Upper lobe of left lung (tissue), 6 donors: ENCODE measurements around the gene XRCC5. TPM values are rescaled to one million over a fixed set of nuclear protein-coding genes. Genes with fewer than 3 reads are reported as not detected.

Experiments used
- ATAC-seq, 2 donors: fragments of 200-7000 bp; cut with Tn5 transposase; one replicate each; pipeline ENCODE4 v1.9.1; 2022; ENCODE audit warnings: mild to moderate bottlenecking in 2 of 2, moderate library complexity in 2 of 2; ENCODE audit not compliant: low FRiP score in 2 of 2
- DNase-seq, 2 donors: peaks; one replicate each; pipeline ENCODE4 v3.0.0-alpha.2; 2019 to 2020
- H3K27ac ChIP-seq, 4 donors: fragments of 200-600 bp; sonication (generic); one replicate each; pipeline ENCODE4 v1.5.1; 2016 to 2019
- H3K27me3 ChIP-seq, 4 donors: fragments of 200-600 bp; sonication (generic); one replicate each; pipeline ENCODE4 v1.5.1; 2017 to 2019
- H3K36me3 ChIP-seq, 4 donors: fragments of 200-600 bp; sonication (generic); one replicate each; pipeline ENCODE4 v1.5.1; 2016 to 2019
- H3K4me1 ChIP-seq, 4 donors: fragments of 200-600 bp; sonication (generic); one replicate each; pipeline ENCODE4 v1.5.1; 2018 to 2019
- H3K4me3 ChIP-seq, 4 donors: fragments of 200-600 bp; sonication (generic); one replicate each; pipeline ENCODE4 v1.5.1; 2017 to 2019; ENCODE audit warnings: mild to moderate bottlenecking in 2 of 4, moderate library complexity in 1 of 4
- H3K9me3 ChIP-seq, 4 donors: fragments of 200-600 bp; sonication (generic); one replicate each; pipeline ENCODE4 v1.5.1; 2018 to 2019
- EP300 ChIP-seq, 4 donors: sonication (generic); formaldehyde crosslinking; IDR thresholded peaks; one replicate each; pipeline ENCODE4 v1.5.1; 2017; ENCODE audit warnings: antibody characterized with exemption in 4 of 4, control low read depth in 2 of 4
- POLR2A ChIP-seq, 4 donors: fragments of 450-650 bp; IDR thresholded peaks; one replicate each; pipeline ENCODE4 v1.5.1; 2016 to 2017; ENCODE audit warnings: antibody characterized with exemption in 4 of 4, mild to moderate bottlenecking in 2 of 4
- POLR2AphosphoS5 ChIP-seq, 2 donors: sonication (generic); formaldehyde crosslinking; IDR thresholded peaks; one replicate each; pipeline ENCODE4 v1.5.1; 2017; ENCODE audit warnings: antibody characterized with exemption in 2 of 2
- WGBS, 2 donors: methylation state at CpG; one replicate each; pipeline ENCODE4 v1.1.5; 2017 to 2018; 5-methylcytosine and 5-hydroxymethylcytosine counted together
- total RNA-seq, 6 donors: library from RNA; depleted of rRNA in 4 of 6; stranded (reverse); fragments of >200 nt in 4 of 6; gene quantifications; one replicate each; pipeline versions ENCODE4 v1.1.0 to v1.2.1, GENCODE V29; 2016 to 2021
- TF ChIP-seq, protein P1 (sequence below), 6 experiments: fragments of 450-650 bp in 4 of 6; fragments of 200-600 bp in 2 of 6; sonication (generic) in 2 of 6; IDR thresholded peaks; one replicate each; pipeline ENCODE4 v1.5.1; 2016 to 2019; ENCODE audit warnings: antibody characterized with exemption in 6 of 6
- donor health status: DM: no; HTN: no; CAD: no; lungs with moderate emphysema.
- donor health status: DM: no; HTN: yes; CAD: no; lungs with severe emphysema.

XRCC5 gene
- total RNA-seq, 6 donors from 2014 or later = 57.3 to 163 (median 131) TPM

- no peak for TF ChIP-seq POLR2AphosphoS5 (IDR thresholded peaks at IDR 0.05)
- no peak for TF ChIP-seq POLR2A (IDR thresholded peaks at IDR 0.05)
- TF ChIP-seq, protein P1, sequence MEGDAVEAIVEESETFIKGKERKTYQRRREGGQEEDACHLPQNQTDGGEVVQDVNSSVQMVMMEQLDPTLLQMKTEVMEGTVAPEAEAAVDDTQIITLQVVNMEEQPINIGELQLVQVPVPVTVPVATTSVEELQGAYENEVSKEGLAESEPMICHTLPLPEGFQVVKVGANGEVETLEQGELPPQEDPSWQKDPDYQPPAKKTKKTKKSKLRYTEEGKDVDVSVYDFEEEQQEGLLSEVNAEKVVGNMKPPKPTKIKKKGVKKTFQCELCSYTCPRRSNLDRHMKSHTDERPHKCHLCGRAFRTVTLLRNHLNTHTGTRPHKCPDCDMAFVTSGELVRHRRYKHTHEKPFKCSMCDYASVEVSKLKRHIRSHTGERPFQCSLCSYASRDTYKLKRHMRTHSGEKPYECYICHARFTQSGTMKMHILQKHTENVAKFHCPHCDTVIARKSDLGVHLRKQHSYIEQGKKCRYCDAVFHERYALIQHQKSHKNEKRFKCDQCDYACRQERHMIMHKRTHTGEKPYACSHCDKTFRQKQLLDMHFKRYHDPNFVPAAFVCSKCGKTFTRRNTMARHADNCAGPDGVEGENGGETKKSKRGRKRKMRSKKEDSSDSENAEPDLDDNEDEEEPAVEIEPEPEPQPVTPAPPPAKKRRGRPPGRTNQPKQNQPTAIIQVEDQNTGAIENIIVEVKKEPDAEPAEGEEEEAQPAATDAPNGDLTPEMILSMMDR (IDR thresholded peaks at IDR 0.05) = no peak
- no peak for TF ChIP-seq EP300 (IDR thresholded peaks at IDR 0.05)
- no peak overlapping the region for H3K27ac ChIP-seq
- WGBS, 2 donors = 57 to 75% methylated on average over 1 of the region's 1 CpG
Observed at GRCh38 chr2:216103213-216103612, 5.9 kb upstream of the XRCC5 start.

GRCh38 chr2:216104691-216105090 is 4.5 kb upstream of the XRCC5 start:
- Histone ChIP-seq H3K4me1 (peaks cover 0 to 5% (median 1%) of the 10 kb centered on the region in 4 donors), H3K9me3 (no peaks in the 10 kb centered on the region), H3K27ac (peak overlapping the region in 1 of 4 donors; percentile 40), H3K36me3 (no peaks in the 10 kb centered on the region), H3K27me3 (no peaks in the 10 kb centered on the region), H3K4me3 (no peak overlapping the region)
- TF ChIP-seq POLR2AphosphoS5 (IDR thresholded peaks at IDR 0.05) (no peak), POLR2A (IDR thresholded peaks at IDR 0.05) (no peak), EP300 (IDR thresholded peaks at IDR 0.05) (no peak)
- TF ChIP-seq, protein P1 (IDR thresholded peaks at IDR 0.05) = no peak
- DNase-seq = no peak
- no peak for ATAC-seq
- WGBS, 2 donors = 70 to 95% methylated on average over 3 of the region's 3 CpGs

More at GRCh38 chr2:216103213-216103612, 5.9 kb upstream of the XRCC5 start:
- Histone ChIP-seq H3K36me3 (no peaks in the 10 kb centered on the region), H3K27me3 (no peaks in the 10 kb centered on the region), H3K9me3 (no peaks in the 10 kb centered on the region), H3K4me1 (no peaks in the 10 kb centered on the region), H3K4me3 (no peak overlapping the region)
- DNase-seq (no peak), ATAC-seq (no peak)

- no peak overlapping the region for H3K4me3 ChIP-seq
Observed at GRCh38 chr2:216107320-216107719, 1.8 kb upstream of the XRCC5 start.

GRCh38 chr2:216107760-216108159 is 1.4 kb upstream of the XRCC5 start:
- no peak for TF ChIP-seq POLR2AphosphoS5 (IDR thresholded peaks at IDR 0.05)
- no peak for TF ChIP-seq POLR2A (IDR thresholded peaks at IDR 0.05)
- TF ChIP-seq, protein P1 (IDR thresholded peaks at IDR 0.05) = no peak
- no peak for TF ChIP-seq EP300 (IDR thresholded peaks at IDR 0.05)
- no peak overlapping the region for H3K4me3 ChIP-seq
- DNase-seq (peak in 1 of 2 donors; percentile 61), ATAC-seq (no peak)
- no peak overlapping the region for H3K27ac ChIP-seq
- peaks cover 13 to 22% (median 16%) of the 10 kb centered on the region in 4 donors for H3K4me1 ChIP-seq
- no peaks in the 10 kb centered on the region for H3K27me3 ChIP-seq
- peaks cover 0 to 21% (median 8%) of the 10 kb centered on the region in 4 donors for H3K36me3 ChIP-seq
- WGBS, 2 donors = 84 to 86% methylated on average over 13 of the region's 13 CpGs
- no peaks in the 10 kb centered on the region for H3K9me3 ChIP-seq

More at GRCh38 chr2:216107320-216107719, 1.8 kb upstream of the XRCC5 start:
- Histone ChIP-seq H3K27ac (no peak overlapping the region), H3K27me3 (no peaks in the 10 kb centered on the region), H3K9me3 (no peaks in the 10 kb centered on the region), H3K4me1 (peaks cover 13 to 22% (median 16%) of the 10 kb centered on the region in 4 donors), H3K36me3 (peaks cover 0 to 17% (median 6%) of the 10 kb centered on the region in 4 donors)
- TF ChIP-seq POLR2A (IDR thresholded peaks at IDR 0.05) (no peak), EP300 (IDR thresholded peaks at IDR 0.05) (no peak), POLR2AphosphoS5 (IDR thresholded peaks at IDR 0.05) (no peak)
- TF ChIP-seq, protein P1 (IDR thresholded peaks at IDR 0.05) = no peak
- WGBS, 2 donors = 85 to 93% methylated on average over 8 of the region's 8 CpGs
- DNase-seq (no peak), ATAC-seq (no peak)
